Astrocyte of the spinal cord (primary cell): ENCODE results near the gene DTNA.
"Not testable (repeated sequence)": the region's sequence is repeated elsewhere in the genome, so short reads cannot be mapped to it uniquely, and the experiment has no call there.

ENCODE experiments used
- DNase-seq: peaks from one replicate; pipeline ENCODE4 v3.0.0; 2011; ENCODE audit warnings: low read depth, low spot score
- H3K4me3 ChIP-seq: 2 replicates; pipeline ENCODE4 v1.5.1; 2011; ENCODE audit warnings: low read depth, mild to moderate bottlenecking, low read length, moderate library complexity
- in situ Hi-C: cut with HindIII; loops from 2 replicates; pipeline ENCODE4 v1.10.0; 2017; ENCODE audit warnings: low sequenced_read_pairs
- TF ChIP-seq, protein P1 (sequence below): IDR thresholded peaks from 2 replicates; pipeline ENCODE4 v1.5.1; 2012; ENCODE audit warnings: low read depth, mild to moderate bottlenecking, low read length, inconsistent platforms

The DTNA gene

GRCh38 chr18:34730774-34731173 is 20.7 kb downstream of the DTNA start:
- in situ Hi-C loops, result no loop called here
- H3K4me3 ChIP-seq, result no peak overlapping the region
- TF ChIP-seq, protein P1, sequence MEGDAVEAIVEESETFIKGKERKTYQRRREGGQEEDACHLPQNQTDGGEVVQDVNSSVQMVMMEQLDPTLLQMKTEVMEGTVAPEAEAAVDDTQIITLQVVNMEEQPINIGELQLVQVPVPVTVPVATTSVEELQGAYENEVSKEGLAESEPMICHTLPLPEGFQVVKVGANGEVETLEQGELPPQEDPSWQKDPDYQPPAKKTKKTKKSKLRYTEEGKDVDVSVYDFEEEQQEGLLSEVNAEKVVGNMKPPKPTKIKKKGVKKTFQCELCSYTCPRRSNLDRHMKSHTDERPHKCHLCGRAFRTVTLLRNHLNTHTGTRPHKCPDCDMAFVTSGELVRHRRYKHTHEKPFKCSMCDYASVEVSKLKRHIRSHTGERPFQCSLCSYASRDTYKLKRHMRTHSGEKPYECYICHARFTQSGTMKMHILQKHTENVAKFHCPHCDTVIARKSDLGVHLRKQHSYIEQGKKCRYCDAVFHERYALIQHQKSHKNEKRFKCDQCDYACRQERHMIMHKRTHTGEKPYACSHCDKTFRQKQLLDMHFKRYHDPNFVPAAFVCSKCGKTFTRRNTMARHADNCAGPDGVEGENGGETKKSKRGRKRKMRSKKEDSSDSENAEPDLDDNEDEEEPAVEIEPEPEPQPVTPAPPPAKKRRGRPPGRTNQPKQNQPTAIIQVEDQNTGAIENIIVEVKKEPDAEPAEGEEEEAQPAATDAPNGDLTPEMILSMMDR, result no peak
- DNase-seq, result peak; percentile 18

- TF ChIP-seq, protein P1, result no peak
- H3K4me3 ChIP-seq, result no peak overlapping the region
- DNase-seq, result no peak
- in situ Hi-C loops, result no loop called here
Observed at GRCh38 chr18:34734056-34734455, 24.0 kb downstream of the DTNA start.

DNA sequence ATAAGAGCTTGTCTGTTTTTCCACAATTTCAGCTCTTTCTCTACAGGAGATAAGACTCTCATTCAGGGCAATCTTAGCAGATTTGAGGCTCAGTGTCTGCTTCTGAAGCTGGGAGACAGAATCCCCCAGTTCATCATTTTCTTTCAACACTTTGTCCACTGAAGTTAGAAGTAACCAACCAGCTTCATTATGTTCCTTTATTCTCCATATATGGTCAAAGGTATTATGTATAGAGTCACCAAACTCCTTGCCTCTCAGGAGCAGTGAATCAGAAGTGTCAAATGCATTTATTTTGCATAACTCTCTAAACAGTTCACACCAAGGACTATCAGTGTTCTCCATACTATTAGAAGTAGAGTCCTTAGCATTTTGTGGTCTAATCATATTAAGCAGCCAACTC is 24.4 kb downstream of the DTNA start:
- in situ Hi-C loops, H3K4me3 ChIP-seq, DNase-seq: not testable (repeated sequence)

DNA sequence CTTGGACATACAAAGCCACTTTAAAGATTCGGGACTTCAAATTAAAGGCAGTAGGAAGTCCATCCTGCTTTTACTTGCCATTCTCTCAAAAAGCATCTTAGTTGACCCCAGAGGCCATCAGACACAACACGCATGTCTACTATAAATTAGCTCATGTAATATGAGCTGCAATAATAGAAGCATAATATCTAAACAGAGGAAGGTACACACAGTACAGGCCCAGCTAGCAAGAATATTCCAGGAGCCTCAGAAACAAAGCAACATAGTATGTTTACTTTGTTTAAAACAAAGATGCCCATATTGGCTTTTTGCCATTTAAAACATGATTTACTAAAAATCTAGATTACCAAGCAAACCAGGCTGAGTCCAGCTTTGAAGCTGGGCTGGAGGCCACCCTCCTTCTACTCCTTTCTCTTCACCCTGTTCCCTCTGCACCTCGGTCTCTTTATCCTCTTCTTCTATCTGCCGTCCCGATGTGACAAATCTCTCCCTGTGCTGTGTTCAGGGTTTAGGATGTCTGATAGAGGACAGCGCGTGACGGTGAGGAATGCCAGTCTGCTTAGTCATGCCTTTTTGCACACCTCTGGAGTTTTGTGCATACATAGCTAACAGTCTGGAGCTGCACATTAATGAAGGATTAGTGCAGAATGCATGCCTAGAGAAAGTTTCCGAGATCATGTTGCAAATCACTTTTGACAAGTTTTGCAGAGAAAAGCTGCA is 28.2 kb downstream of the DTNA start:
- peak; percentile 6 for DNase-seq
- in situ Hi-C loops, result no loop called here
- TF ChIP-seq, protein P1, result no peak
- H3K4me3 ChIP-seq, result no peak overlapping the region

DNA sequence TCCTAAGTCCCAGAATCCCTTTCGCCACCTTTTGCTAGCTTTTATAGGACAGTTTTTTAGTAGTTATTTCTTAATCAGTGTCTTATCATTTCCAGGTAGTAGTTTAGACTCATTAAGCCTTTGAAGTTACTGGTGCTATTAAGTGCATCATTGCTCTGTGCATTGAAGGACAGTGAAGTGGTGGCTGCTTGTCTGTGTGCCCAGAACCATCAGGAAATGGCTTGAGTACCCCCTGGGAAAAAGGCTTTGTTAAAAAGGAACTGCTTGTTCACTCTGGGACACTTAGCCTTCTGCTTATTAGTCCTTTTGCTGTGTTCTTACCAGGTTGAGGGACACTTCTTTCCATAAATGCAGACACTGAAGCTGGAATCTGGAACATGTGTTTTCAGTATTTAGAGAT is 30.0 kb downstream of the DTNA start:
- in situ Hi-C loops, result no loop called here
- no peak overlapping the region for H3K4me3 ChIP-seq
- DNase-seq, result no peak
- TF ChIP-seq, protein P1, result no peak

DNA sequence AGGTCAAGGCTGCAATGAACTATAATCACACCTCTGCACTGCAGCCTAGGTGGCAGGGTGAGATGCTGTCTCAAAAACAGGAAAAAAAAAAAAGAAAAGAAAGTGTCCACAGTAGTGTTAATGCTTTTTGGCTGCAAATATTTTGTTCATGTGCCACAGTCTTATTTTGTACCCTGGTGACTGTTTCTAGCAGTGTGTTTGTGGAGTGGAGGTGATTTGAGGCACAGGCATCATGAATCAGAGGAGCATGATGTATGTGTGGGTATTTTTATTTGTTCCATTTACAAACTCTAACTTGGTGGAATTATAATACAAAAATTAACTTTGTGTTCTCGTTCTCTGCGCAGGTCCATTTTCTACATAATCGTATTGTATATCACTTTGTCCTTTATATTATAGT is 30.6 kb downstream of the DTNA start:
- in situ Hi-C loops, result no loop called here
- H3K4me3 ChIP-seq, result no peak overlapping the region
- no peak for DNase-seq
- TF ChIP-seq, protein P1, result no peak

GRCh38 chr18:34741401-34741800 is 31.3 kb downstream of the DTNA start:
- no peak for DNase-seq

More at GRCh38 chr18:34741401-34741800, 31.3 kb downstream of the DTNA start:
- TF ChIP-seq, protein P1, result no peak
- in situ Hi-C loops, result no loop called here
- H3K4me3 ChIP-seq, result no peak overlapping the region
